Panc1 (cell line): ENCODE results near the gene TRDN. TPM values are rescaled to one million over a fixed set of nuclear protein-coding genes. Genes with fewer than 3 reads are reported as not detected.

ENCODE experiments used
- ATAC-seq: fragments of 200-7000 bp; cut with Tn5 transposase; 2 replicates; pipeline ENCODE4 v1.9.1; 2020; ENCODE audit warnings: mild to moderate bottlenecking, moderate library complexity
- BruUV-seq: library from RNA; stranded (reverse); fragments of 400-500 nt; replicated peaks from 2 replicates; lab custom pipeline; 2021; lab: Mats Ljungman, UMichigan
- CTCF ChIA-PET: fragments of 300-600 bp; sonication (Branson Sonifier 250); formaldehyde crosslinking; loops from one replicate; lab custom pipeline; 2022; ENCODE audit warnings: antibody characterized with exemption; lab: Charles Lee
- POLR2A ChIA-PET: fragments of 300-600 bp; sonication (Branson Sonifier 250); formaldehyde crosslinking; loops from one replicate; lab custom pipeline; 2022; ENCODE audit warnings: antibody characterized with exemption; lab: Charles Lee
- DNase-seq: peaks from one replicate; pipeline ENCODE4 v3.0.0-alpha.2; 2010; ENCODE audit warnings: low read depth, low spot score
- H3K27ac ChIP-seq: 2 replicates; pipeline ENCODE4 v1.5.1; 2011; ENCODE audit warnings: mild to moderate bottlenecking, low read length, inconsistent platforms
- H3K27me3 ChIP-seq: fragments of 200-500 bp; sonication (Bioruptor generic); 2 replicates; pipeline ENCODE4 v1.6.0; 2014; ENCODE audit warnings: low read length, inconsistent platforms; ENCODE audit not compliant: control insufficient read depth, insufficient read depth
- H3K36me3 ChIP-seq: fragments of 200-500 bp; sonication (Bioruptor generic); 2 replicates; pipeline ENCODE4 v1.5.1; 2014; ENCODE audit warnings: inconsistent platforms, mild to moderate bottlenecking, low read length, moderate library complexity; ENCODE audit not compliant: control insufficient read depth, insufficient read depth
- H3K4me1 ChIP-seq: 2 replicates; pipeline ENCODE4 v1.5.1; 2011; ENCODE audit warnings: inconsistent platforms, mild to moderate bottlenecking, low read length, moderate library complexity; ENCODE audit not compliant: control insufficient read depth, insufficient read depth
- H3K4me3 ChIP-seq, 2 experiments: 2 replicates each; pipeline ENCODE4 v1.5.1; 2011 to 2012; ENCODE audit warnings: low read depth in 2 of 2, low read length in 2 of 2, mild to moderate bottlenecking in 2 of 2, inconsistent platforms in 1 of 2, moderate library complexity in 1 of 2
- H3K9me3 ChIP-seq: fragments of 200-500 bp; sonication (Bioruptor generic); 2 replicates; pipeline ENCODE4 v1.5.1; 2014; ENCODE audit warnings: low read depth, mild to moderate bottlenecking, inconsistent platforms, low read length, moderate library complexity; ENCODE audit not compliant: control insufficient read depth, insufficient read depth
- CTCF ChIP-seq: fragments of 450-650 bp; IDR thresholded peaks from 2 replicates; pipeline ENCODE4 v1.5.1; 2017; ENCODE audit warnings: mild to moderate bottlenecking
- POLR2AphosphoS5 ChIP-seq: IDR thresholded peaks from 2 replicates; pipeline ENCODE4 v1.6.1; 2012; ENCODE audit warnings: mild to moderate bottlenecking, low read depth, low read length, moderate library complexity
- REST ChIP-seq, 2 experiments: IDR thresholded peaks; 2 replicates each; pipeline ENCODE4 v1.6.1; 2011 to 2012; ENCODE audit warnings: low read depth in 2 of 2, control low read depth in 1 of 2, low read length in 1 of 2, mild to moderate bottlenecking in 1 of 2, moderate library complexity in 1 of 2; ENCODE audit not compliant: insufficient read depth in 1 of 2
- SIN3A ChIP-seq: IDR thresholded peaks from 2 replicates; pipeline ENCODE4 v1.6.1; 2012; ENCODE audit warnings: low read depth, mild to moderate bottlenecking, low read length, moderate library complexity, borderline replicate concordance; ENCODE audit not compliant: insufficient read depth
- TCF7L2 ChIP-seq: IDR thresholded peaks from 2 replicates; pipeline ENCODE4 v1.6.1; 2011; ENCODE audit warnings: mild to moderate bottlenecking, low read depth, low read length, inconsistent platforms
- in situ Hi-C: cut with HindIII; loops from 2 replicates; pipeline ENCODE4 v1.10.0; 2016; ENCODE audit warnings: low sequenced_read_pairs, low pct_unique_long_range_greater_than_20kb
- intact Hi-C: fragments of 100-400 bp; cut with micrococcal nuclease; formaldehyde crosslinking; loops from one replicate; pipeline ENCODE4 v1.10.0; 2022; ENCODE audit not compliant: unreplicated experiment
- total RNA-seq: library from RNA; stranded (reverse); gene quantifications from one replicate; pipeline ENCODE4 v1.2.1, GENCODE V29; 2021; ENCODE audit not compliant: unreplicated experiment

Gene TRDN
- total RNA-seq, 1 experiment from 2014 or later: not detected

- Histone ChIP-seq H3K27me3 (no peaks in the 10 kb centered on the region), H3K36me3 (no peaks in the 10 kb centered on the region), H3K4me1 (no peaks in the 10 kb centered on the region), H3K9me3 (no peaks in the 10 kb centered on the region), H3K4me3 (no peak overlapping the region), H3K27ac (no peak overlapping the region)
- intact Hi-C loops: no loop called here
- CTCF ChIA-PET: no interaction called here
- DNase-seq (no peak), ATAC-seq (no peak)
- no TSS peak for BruUV-seq
- POLR2A ChIA-PET: no interaction called here
- TF ChIP-seq REST (IDR thresholded peaks at IDR 0.05; ENCODE audit: insufficient read depth in 1 of 2, low read depth in 2 of 2, low read length in 1 of 2): no peak
- in situ Hi-C loops: no loop called here
These were observed 467.0 kb downstream of the TRDN start for GRCh38 chr6:123169774-123170095.

GRCh38 chr6:123168892-123169773 lies 467.6 kb downstream of the TRDN start:
- TF ChIP-seq CTCF (no peak), TCF7L2 (no peak), SIN3A (no peak), POLR2AphosphoS5 (no peak), REST (IDR thresholded peaks at IDR 0.05; ENCODE audit: insufficient read depth in 1 of 2, low read depth in 2 of 2, low read length in 1 of 2) (no peak)
- no peaks in the 10 kb centered on the region for H3K9me3 ChIP-seq
- H3K4me1 ChIP-seq: no peaks in the 10 kb centered on the region
- in situ Hi-C loops (no loop called here), intact Hi-C loops (no loop called here)
- POLR2A ChIA-PET: no interaction called here
- ATAC-seq: no peak
- H3K27me3 ChIP-seq: no peaks in the 10 kb centered on the region
- CTCF ChIA-PET: no interaction called here
- H3K36me3 ChIP-seq: no peaks in the 10 kb centered on the region
- H3K4me3 ChIP-seq: no peak overlapping the region
- H3K27ac ChIP-seq: no peak overlapping the region
- BruUV-seq: no TSS peak
- no peak for DNase-seq
